HG03432 (cell line): ENCODE data around the gene CEACAM16.

Experiments
- ATAC-seq: cut with Tn5 transposase; IDR thresholded peaks from one replicate; pipeline ENCODE4 v1.9.1; 2021; ENCODE audit warnings: mild to moderate bottlenecking, moderate library complexity; ENCODE audit not compliant: unreplicated experiment

CEACAM16 gene

DNA sequence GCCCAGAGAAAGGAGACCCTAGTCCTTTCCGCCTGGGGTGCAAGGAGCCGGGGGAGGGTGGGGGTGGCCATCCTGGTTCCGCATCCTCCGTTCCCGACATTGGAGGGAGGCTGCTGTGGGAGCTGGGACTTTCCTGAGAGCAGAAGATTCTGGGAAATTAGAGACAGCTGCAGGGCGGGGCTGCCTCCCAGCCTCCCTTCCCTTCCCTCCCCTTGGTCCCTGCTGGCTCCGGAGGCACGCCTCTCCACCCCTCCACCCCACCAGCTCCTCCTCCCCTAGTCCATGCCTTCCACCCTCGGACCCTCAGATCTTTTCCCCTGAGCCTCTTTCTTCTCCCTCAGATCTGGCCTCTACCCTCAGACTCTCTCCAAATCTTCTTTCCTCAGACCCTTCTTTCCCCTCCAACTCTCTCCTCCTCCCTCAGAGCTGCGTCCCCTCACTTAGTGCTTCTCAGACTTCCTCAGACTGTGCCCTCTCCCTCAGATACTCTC lies 46.4 kb downstream of the CEACAM16 start:
- ATAC-seq, result no peak

- no peak for ATAC-seq
These were observed 47.1 kb downstream of the CEACAM16 start for GRCh38 chr19:44745887-44746600.

DNA sequence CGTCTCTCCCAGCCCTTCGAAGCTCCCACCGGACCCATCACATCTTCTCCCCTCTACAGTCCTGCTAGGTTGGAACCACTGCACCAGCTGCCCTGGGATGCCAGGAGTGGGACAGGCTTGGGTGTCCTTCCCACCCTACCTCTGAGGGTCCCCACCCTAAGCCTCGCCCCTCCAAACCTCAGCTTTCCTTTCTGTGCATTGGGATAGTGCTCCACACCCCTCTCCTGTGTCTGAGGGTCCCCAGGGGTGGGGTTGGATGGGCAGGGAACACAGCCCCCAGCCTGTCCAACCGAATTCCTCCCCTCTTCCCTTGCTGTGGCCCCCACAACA lies 47.6 kb downstream of the CEACAM16 start:
- no peak for ATAC-seq

- ATAC-seq, result peak; percentile 46
These were observed 48.2 kb downstream of the CEACAM16 start for GRCh38 chr19:44746946-44747738.

DNA sequence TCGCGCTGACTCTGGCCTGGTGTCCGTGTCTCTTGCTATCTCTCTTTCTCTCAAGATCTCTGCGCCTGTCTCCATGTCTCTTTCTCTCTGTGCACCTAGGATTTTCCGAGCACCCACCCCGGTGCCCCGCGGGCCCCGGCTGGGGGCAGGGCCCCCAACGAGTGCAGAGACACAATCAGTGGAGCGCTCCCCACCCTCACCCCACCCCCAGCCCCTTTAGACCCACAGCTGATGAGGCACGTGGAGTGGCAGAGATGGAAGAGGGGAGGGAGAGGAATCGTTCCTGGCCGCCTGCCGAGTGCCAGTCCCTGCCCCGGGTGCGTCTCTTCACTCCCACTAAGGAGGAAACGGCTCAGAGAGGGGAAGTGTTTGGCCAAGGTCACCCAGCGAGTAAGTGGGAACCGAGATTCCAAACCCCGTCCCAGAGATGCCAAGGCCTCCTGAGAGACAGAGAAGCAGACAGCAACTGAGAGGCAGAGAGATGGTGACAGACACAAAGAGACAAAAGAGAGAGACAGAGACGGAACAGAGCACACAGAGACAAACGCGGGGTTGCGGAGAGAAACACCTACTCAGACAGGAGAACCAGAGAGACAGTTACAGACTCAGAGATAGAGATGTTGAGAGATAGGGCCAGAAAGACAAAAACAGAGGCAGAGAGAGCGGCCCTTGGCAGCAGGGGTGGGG lies 48.9 kb downstream of the CEACAM16 start:
- peak; percentile 2 for ATAC-seq

DNA sequence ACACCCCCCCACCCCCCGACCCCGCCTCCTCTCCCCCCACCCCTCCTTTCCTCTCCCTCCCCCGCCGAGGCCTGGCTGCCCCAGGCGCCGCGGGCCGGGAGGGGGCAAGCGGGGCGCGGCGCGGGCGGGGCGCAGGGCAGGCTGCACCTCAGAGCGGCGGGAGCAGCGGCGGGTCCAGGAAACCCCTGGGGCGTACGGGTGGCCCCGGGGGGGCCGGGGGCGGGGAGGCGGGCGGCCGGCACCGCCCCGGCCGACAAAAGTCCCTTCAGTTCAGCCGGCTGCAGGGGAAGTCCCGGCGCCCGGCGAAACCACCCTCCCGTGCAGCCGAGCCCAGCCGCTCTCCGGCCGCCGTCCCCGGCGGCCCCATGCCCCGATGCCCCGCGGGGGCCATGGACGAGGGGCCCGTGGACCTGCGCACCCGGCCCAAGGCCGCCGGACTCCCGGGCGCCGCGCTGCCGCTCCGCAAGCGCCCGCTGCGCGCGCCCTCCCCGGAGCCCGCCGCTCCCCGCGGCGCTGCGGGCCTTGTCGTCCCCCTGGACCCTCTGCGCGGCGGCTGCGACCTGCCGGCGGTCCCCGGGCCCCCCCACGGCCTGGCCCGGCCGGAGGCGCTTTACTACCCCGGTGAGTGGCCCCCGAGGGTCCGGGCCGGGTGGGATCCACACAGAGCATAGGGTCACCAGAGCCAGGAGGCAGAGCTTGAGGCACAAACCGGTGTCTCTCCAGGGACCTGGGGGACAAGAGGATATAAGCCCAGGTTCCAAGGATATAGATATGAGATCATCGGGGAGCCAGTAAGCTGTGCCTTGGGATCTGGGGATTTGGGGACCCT lies 49.7 kb downstream of the CEACAM16 start, which contains the start of gene BCL3:
BCL3 (plus strand) TSS at position 283 of the 829 bp plus-strand sequence; CDS start at position 366, 83 bp downstream.
- peak; percentile 31 for ATAC-seq

GRCh38 chr19:44749292-44749691 lies 50.3 kb downstream of the CEACAM16 start:
- no peak for ATAC-seq

DNA sequence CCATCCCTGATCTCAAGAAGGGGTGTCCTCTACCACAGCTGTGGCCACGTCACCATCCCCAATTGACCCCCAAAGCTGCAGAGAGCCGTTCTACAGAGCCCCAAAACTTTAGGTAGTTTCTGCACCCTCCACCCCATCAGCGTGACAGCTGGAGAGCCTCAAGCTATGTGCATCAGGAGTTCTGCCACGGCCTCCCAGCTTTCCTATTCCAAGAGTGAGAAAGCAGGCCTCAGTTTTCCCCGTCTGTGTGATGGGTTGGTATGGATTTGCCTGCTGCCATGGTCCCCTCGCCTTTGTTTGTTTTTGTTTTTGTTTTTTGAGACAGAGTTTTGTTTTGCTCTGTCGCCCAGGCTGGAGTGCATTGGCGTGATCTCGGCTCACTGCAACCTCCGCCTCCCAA lies 51.0 kb downstream of the CEACAM16 start:
- ATAC-seq, result no peak

DNA sequence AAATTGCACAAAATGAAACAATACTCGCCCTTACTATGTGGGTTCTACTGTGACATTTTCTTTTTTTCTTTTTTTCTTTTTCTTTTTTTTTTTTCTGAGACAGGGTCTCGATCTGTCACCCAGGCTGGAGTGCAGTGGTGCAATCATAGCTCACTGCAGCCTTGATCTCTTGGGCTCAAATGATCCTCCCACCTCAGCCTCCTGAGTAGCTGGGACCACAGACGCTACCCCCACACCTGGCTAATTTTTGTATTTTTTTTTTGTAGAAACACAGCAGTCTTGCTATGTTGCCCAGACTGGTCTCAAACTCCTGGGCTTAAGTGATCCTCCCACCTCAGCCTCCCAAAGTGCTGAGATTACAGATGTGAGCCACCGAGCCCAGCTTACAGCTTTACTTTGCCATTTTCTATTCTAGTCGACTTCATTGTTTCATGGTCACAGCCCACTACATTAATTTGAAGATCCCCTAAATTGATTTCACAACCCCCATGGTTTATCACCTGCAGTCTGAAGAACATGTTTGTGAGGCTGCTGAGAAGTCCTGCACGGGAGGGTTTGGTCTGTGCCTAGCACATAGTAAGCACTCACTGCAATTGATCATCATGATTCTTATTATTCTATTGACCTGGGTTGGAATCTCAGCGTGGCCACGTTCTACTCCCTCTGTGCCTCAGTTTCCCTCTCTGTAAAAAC lies 53.3 kb downstream of the CEACAM16 start:
- no peak for ATAC-seq

DNA sequence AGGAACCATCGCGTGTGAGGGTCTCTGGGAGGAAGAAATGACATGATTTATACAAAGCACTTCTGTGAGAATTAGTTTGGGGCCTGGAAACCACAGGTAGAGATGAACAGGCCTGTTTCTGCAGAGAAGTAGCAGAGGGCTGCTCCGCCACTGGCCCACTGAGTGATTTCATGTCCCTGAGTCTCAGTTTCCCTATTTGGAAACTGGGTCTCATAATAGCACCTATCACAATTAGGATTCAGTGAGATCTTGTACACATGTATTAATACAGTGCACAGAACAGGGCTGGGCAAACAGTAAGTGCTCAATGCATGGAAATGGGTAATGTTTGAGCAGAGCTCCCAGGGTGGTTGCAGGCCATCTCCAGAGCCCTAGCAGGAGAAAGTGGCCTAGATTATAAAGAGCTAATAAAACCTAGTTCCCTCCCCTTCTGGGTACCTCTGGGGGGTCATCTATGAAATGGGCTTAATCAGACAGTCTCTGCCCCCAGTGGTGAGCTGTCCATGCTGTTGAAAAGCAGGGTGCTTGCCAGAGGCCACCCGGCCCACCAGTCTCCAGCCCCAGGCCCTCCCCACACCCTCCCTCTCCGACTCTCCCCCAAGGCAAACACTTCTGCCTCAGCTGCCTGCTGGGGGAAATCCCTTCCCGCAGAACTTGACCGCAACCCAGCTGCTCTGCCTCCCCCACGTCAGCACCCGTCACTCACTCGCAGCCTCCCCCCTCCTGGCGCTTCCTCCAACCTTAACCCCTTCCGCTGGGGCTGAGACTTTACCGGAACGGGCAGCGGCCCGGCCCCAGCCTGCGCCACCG lies 54.1 kb downstream of the CEACAM16 start:
- peak; percentile 69 for ATAC-seq

DNA sequence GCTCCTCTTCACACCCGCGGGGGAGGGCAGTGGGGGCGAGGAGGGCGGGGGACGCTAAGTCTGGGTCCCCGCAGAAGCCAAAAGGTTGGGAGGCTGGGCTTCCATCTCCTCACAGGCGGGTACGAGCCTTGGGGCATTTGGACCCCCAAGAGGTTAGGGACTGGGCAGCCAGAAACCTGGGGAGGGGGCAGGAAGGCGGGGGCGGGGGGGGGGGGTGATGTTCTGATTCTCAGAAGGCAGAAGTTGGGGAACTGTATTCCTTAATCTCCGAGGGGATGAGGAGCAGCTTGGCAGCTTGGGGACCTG lies 54.6 kb downstream of the CEACAM16 start:
- no peak for ATAC-seq

DNA sequence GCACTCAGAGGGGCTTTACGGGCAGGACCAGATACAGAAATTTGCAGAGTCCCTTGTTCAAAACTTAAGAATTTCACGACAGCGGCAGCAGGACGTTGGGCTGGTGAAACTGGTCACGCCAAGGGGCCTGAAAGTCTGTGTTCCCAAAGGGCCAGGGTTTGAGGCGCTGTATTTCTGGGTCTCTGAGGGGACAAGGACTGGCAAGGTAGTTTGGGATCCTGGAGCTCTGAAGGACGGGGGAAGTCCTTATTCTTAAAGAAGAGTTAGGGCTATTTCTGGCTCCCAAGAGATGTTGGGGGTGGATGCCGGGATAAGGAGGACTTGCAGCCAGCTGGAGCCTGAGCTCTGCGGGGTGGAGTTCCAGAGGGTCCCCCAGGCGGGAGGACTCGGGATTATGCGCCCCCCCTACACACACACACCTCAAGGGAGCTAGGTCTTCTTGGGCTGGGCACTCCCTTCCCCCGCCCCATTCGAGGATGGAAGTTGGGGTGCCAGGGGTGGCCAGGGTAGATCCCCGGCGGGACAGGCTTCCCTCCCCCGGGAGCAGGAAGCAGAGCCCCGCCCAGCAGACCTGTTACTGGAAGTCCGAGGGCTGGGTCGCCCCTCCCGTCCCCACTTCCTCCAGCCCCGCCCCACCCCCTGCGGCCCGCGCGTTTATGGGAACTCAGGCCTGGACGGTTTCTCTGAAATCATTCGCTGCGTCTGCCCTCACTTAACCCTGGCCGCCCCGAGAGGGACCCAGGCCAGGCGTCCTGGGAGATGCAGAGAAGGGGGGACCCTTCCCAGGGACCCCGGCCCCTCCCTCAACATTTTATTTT lies 55.2 kb downstream of the CEACAM16 start:
- peak; percentile 37 for ATAC-seq

DNA sequence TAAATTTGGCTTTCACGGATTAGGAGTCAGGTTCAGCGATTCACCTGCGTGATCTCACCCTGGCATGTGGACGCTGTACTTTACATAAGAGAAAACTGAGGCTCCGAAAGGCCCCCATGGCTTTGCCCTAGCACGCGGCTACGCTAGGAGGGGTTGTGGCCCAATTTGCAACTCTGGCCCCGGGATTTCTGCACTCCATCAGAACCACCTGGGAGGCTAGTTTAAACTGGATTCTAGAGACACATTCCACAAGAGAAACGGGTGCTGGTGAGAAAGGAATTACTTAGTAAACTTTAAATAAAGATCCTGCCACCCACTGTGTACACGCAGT lies 55.8 kb downstream of the CEACAM16 start:
- ATAC-seq, result no peak

DNA sequence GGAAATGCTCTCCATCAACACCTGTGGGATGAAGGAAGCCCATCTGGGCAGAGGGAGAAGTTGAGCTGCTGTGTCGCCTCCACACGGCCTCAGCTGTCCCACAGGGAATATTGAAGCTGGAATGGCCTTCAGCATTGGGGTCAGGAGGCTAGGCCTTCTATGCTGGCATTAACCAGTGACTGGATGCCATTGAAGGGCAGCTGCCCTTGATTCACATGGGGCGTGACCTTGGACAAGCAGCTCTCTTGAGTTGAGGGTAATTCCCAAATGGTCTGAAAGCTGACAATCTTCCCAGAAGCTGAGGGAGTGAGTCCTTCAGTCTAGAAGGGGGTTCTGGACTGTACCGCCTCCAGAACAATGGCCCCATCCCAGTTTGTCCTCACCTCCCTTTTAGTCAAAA lies 56.3 kb downstream of the CEACAM16 start:
- no peak for ATAC-seq

- ATAC-seq, result no peak
These were observed 57.2 kb downstream of the CEACAM16 start for GRCh38 chr19:44756089-44756562.

DNA sequence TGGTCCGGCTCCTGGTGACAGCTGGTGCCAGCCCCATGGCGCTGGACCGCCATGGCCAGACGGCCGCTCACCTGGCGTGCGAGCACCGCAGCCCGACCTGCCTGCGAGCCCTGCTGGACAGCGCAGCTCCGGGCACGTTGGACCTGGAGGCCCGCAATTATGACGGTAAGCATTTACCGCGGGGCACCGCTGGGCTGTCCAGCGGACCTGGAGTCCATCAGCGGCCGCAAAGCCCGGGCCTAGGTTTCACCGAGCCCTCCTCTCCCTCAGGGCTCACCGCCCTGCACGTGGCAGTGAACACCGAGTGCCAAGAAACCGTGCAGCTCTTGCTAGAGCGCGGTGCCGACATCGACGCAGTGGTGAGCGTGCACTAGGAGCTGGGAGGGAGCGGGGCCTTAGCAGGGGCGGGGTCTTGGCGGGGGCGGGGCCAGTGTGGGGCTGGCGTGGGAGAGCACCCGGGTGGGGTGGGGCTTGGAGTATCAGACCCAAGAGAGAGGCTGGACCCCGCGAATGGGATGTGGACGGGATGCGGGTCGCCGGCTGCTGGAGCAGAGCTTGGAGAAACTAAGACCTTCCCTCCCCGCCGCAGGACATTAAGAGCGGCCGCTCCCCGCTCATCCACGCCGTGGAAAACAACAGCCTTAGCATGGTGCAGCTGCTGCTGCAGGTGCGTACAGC lies 58.2 kb downstream of the CEACAM16 start:
- ATAC-seq, result no peak

DNA sequence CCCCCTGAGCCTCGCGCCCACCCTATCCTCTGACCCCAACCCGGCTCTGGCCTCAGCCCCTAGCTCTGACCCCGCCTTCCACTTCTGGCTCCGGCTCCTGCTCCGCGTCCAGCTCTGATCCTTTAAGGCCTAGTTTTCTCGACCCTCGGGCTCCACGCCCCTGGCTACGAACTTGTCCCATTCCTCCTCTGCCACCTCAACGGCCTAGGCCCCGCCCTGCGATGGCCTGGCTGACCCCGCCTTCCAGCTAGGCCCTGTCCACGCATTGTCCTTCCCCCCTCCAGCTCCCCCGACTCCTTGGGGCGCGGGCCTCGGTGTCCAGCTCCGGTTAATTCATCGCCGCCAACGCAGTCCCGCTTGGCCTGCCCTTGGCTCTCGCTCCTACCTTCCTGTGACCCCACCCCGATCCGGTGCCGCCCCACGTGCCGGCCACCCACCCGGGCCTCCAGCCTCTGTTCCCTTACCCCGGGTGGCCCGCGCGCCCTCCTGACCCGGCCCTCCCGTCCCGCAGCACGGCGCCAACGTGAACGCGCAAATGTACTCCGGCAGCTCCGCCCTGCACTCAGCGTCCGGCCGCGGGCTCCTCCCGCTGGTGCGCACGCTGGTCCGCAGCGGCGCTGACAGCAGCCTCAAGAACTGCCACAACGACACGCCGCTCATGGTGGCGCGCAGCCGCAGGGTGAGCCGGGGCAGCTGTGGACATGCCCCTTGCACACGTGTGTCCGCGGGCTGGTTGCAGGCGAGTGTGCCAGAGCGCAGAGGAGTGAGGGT lies 59.0 kb downstream of the CEACAM16 start:
- ATAC-seq, result no peak
